HCT116 (cell line): ENCODE results near the gene MAML2.

Experiments used
- ATF3 ChIP-seq: IDR thresholded peaks from 2 replicates; pipeline ENCODE4 v1.6.1; 2012
- CEBPB ChIP-seq: IDR thresholded peaks from 2 replicates; pipeline ENCODE4 v1.6.1; 2012; ENCODE audit warnings: low read depth
- ELF1 ChIP-seq: IDR thresholded peaks from 2 replicates; pipeline ENCODE4 v1.6.1; 2012; ENCODE audit warnings: low read depth, borderline replicate concordance
- JUND ChIP-seq: IDR thresholded peaks from 2 replicates; pipeline ENCODE4 v1.6.1; 2012
- MAX ChIP-seq: IDR thresholded peaks from 2 replicates; pipeline ENCODE4 v1.6.1; 2012
- POLR2A ChIP-seq: IDR thresholded peaks from 2 replicates; pipeline ENCODE4 v1.7.0; 2011; ENCODE audit warnings: borderline replicate concordance; ENCODE audit not compliant: insufficient read depth, insufficient read length; ENCODE audit errors: extremely low read depth
- POLR2AphosphoS5 ChIP-seq: IDR thresholded peaks from 2 replicates; pipeline ENCODE4 v1.6.1; 2011; ENCODE audit warnings: mild to moderate bottlenecking, low read depth, low read length, moderate library complexity
- SP1 ChIP-seq: IDR thresholded peaks from 2 replicates; pipeline ENCODE4 v1.6.1; 2012; ENCODE audit warnings: low read depth
- TF ChIP-seq, protein P1 (sequence below), 3 experiments: fragments of 200-600 bp in 1 of 3; sonication (generic) in 1 of 3; IDR thresholded peaks in 2 of 3; conservative IDR thresholded peaks in 1 of 3; 2 replicates each; pipeline ENCODE4 v1.5.1; 2012 to 2017; ENCODE audit warnings: low read depth in 2 of 3, low read length in 2 of 3, antibody characterized with exemption in 1 of 3, borderline replicate concordance in 1 of 3, control low read depth in 1 of 3, mild to moderate bottlenecking in 1 of 3, mixed read lengths in 1 of 3, mixed run types in 1 of 3, moderate library complexity in 1 of 3; ENCODE audit not compliant: insufficient read depth in 1 of 3

DNA sequence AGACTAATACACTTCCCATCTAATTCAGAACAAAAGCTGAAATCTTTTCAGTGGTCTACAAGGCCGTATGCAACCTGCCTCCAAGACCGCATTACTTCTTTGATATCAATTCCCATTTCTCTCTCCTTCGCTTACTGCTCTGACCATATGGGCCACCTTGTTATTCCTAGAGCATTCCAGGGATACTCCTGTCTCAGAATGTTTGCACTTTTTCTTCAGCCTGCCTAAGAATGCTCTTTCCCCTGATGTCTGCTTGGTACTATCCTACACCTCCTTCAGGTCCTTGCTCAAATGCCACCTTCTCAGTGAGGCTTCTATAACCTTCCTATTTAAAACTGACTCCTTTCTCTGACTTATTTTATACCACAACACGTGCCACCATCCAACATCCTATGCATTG is 71.2 kb downstream of the MAML2 start:
- no peak for TF ChIP-seq CEBPB
- no peak for TF ChIP-seq POLR2AphosphoS5
- TF ChIP-seq JUND, result no peak
- TF ChIP-seq, protein P1, sequence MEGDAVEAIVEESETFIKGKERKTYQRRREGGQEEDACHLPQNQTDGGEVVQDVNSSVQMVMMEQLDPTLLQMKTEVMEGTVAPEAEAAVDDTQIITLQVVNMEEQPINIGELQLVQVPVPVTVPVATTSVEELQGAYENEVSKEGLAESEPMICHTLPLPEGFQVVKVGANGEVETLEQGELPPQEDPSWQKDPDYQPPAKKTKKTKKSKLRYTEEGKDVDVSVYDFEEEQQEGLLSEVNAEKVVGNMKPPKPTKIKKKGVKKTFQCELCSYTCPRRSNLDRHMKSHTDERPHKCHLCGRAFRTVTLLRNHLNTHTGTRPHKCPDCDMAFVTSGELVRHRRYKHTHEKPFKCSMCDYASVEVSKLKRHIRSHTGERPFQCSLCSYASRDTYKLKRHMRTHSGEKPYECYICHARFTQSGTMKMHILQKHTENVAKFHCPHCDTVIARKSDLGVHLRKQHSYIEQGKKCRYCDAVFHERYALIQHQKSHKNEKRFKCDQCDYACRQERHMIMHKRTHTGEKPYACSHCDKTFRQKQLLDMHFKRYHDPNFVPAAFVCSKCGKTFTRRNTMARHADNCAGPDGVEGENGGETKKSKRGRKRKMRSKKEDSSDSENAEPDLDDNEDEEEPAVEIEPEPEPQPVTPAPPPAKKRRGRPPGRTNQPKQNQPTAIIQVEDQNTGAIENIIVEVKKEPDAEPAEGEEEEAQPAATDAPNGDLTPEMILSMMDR (IDR thresholded peaks at IDR 0.05 in 2 of 3, conservative IDR thresholded peaks at IDR 0.05 in 1 of 3; ENCODE audit: borderline replicate concordance in 1 of 3, insufficient read depth in 1 of 3, low read depth in 2 of 3, low read length in 2 of 3), result no peak
- TF ChIP-seq ELF1, result no peak
- TF ChIP-seq ATF3, result no peak
- TF ChIP-seq POLR2A, result no peak
- no peak for TF ChIP-seq SP1
- no peak for TF ChIP-seq MAX
